WTC11 (cell line): Measurements from ENCODE around the gene LRRN4CL. TPM values are rescaled to one million over a fixed set of nuclear protein-coding genes. Genes with fewer than 3 reads are reported as not detected.
"Not testable (repeated sequence)": the region's sequence is repeated elsewhere in the genome, so short reads cannot be mapped to it uniquely, and the experiment has no call there.

Source experiments
- ATAC-seq: fragments of 200-7000 bp; cut with Tn5 transposase; 2 replicates; pipeline ENCODE4 v1.10.0; 2021; ENCODE audit warnings: mild to moderate bottlenecking, moderate library complexity
- CTCF ChIA-PET: fragments of 300-600 bp; sonication (Branson Sonifier 250); formaldehyde crosslinking; loops from one replicate; lab custom pipeline; 2021; ENCODE audit warnings: antibody characterized with exemption; lab: Charles Lee
- POLR2A ChIA-PET: fragments of 350-600 bp; sonication (Branson Sonifier 250); formaldehyde crosslinking; loops from one replicate; lab custom pipeline; 2021; ENCODE audit warnings: antibody characterized with exemption; lab: Charles Lee
- DNase-seq: peaks from one replicate; pipeline ENCODE4 v3.0.0; 2021; ENCODE audit warnings: low spot score
- H3K27ac Mint-ChIP-seq: 2 replicates; pipeline ENCODE4 v1.8.0; 2021; ENCODE audit warnings: mixed read lengths
- H3K27me3 Mint-ChIP-seq: 2 replicates; pipeline ENCODE4 v1.8.0; 2021; ENCODE audit warnings: low read depth, mild to moderate bottlenecking, moderate library complexity, mixed read lengths
- H3K36me3 Mint-ChIP-seq: 2 replicates; pipeline ENCODE4 v1.8.0; 2021; ENCODE audit warnings: mixed read lengths
- H3K4me1 Mint-ChIP-seq: 2 replicates; pipeline ENCODE4 v1.8.0; 2022; ENCODE audit warnings: mixed read lengths
- H3K4me3 Mint-ChIP-seq: 2 replicates; pipeline ENCODE4 v1.8.0; 2021; ENCODE audit warnings: mild to moderate bottlenecking, moderate library complexity, mixed read lengths
- H3K9me3 Mint-ChIP-seq: 2 replicates; pipeline ENCODE4 v1.8.0; 2021; ENCODE audit warnings: mixed read lengths
- ARID4B ChIP-seq: sonication (generic); formaldehyde crosslinking; IDR thresholded peaks from 2 replicates; pipeline ENCODE4 v1.8.0; 2023; ENCODE audit warnings: missing genetic modification reagents, mild to moderate bottlenecking, borderline replicate concordance
- CREM ChIP-seq: sonication (generic); formaldehyde crosslinking; IDR thresholded peaks from 2 replicates; pipeline ENCODE4 v1.8.1; 2022; ENCODE audit warnings: mild to moderate bottlenecking, missing genetic modification reagents, moderate library complexity
- JAZF1 ChIP-seq: fragments of 250-450 bp; sonication (Bioruptor Pico); IDR thresholded peaks from 2 replicates; pipeline ENCODE4 v1.9.0; 2021; ENCODE audit warnings: moderate library complexity, mild to moderate bottlenecking, inconsistent platforms
- MXD4 ChIP-seq: fragments of 250-450 bp; sonication (Bioruptor Pico); IDR thresholded peaks from 2 replicates; pipeline ENCODE4 v1.8.0; 2021; ENCODE audit warnings: mild to moderate bottlenecking, moderate library complexity, borderline replicate concordance
- ZNF121 ChIP-seq: sonication (generic); formaldehyde crosslinking; IDR thresholded peaks from 2 replicates; pipeline ENCODE4 v1.8.0; 2023; ENCODE audit warnings: missing genetic modification reagents
- ZNF219 ChIP-seq: sonication (generic); formaldehyde crosslinking; IDR thresholded peaks from 2 replicates; pipeline ENCODE4 v1.8.0; 2023; ENCODE audit warnings: missing genetic modification reagents, mild to moderate bottlenecking, borderline replicate concordance
- ZNF232 ChIP-seq: sonication (generic); formaldehyde crosslinking; IDR thresholded peaks from 2 replicates; pipeline ENCODE4 v1.8.0; 2022; ENCODE audit warnings: mild to moderate bottlenecking, missing genetic modification reagents
- ZNF263 ChIP-seq: sonication (generic); formaldehyde crosslinking; IDR thresholded peaks from 2 replicates; pipeline ENCODE4 v1.8.1; 2022; ENCODE audit warnings: low read depth, mild to moderate bottlenecking, moderate library complexity, missing genetic modification reagents
- total RNA-seq: library from RNA; stranded (reverse); gene quantifications from 3 replicates; pipeline ENCODE4 v1.2.3, GENCODE V29; 2021
- TF ChIP-seq, protein P1 (sequence below): sonication (generic); formaldehyde crosslinking; IDR thresholded peaks from 2 replicates; pipeline ENCODE4 v1.8.0; 2022; ENCODE audit warnings: missing genetic modification reagents
- TF ChIP-seq, protein P2 (sequence below): sonication (generic); formaldehyde crosslinking; IDR thresholded peaks from 2 replicates; pipeline ENCODE4 v1.8.1; 2022; ENCODE audit warnings: mild to moderate bottlenecking, missing genetic modification reagents, moderate library complexity, borderline replicate concordance
- TF ChIP-seq, protein P3 (sequence below): sonication (generic); formaldehyde crosslinking; IDR thresholded peaks from 2 replicates; pipeline ENCODE4 v1.8.1; 2023; ENCODE audit warnings: mild to moderate bottlenecking, missing genetic modification reagents, moderate library complexity

LRRN4CL gene
- total RNA-seq, 1 experiment from 2014 or later = 0.39 TPM

DNA sequence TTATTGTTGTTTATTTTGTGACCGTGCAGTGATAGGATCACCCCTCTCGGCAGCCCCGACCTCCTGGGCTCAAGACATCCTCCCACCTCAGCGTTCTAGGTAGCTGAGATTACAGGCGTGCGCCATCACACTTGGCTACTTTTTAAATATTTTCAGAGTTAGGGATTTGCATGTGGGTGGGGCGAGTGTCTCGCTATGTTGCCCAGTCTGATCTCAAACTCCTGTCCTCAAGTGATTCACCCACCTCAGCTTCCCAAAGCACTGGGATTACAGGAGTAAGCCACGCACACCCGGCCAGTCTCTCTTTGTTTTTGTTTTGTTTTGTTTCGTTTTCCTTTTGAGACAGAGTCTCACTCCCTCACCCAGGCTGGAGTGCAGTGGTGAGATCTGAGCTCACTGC lies 35.0 kb downstream of the LRRN4CL start:
- ATAC-seq (no peak), DNase-seq (no peak)
- TF ChIP-seq ZNF121 (CRISPR knock-in tag) = 0 out of 2 replicates have a peak, but pooled peaks have one; percentile 34
- TF ChIP-seq ZNF232 (CRISPR knock-in tag) = no peak
- TF ChIP-seq, protein P1, sequence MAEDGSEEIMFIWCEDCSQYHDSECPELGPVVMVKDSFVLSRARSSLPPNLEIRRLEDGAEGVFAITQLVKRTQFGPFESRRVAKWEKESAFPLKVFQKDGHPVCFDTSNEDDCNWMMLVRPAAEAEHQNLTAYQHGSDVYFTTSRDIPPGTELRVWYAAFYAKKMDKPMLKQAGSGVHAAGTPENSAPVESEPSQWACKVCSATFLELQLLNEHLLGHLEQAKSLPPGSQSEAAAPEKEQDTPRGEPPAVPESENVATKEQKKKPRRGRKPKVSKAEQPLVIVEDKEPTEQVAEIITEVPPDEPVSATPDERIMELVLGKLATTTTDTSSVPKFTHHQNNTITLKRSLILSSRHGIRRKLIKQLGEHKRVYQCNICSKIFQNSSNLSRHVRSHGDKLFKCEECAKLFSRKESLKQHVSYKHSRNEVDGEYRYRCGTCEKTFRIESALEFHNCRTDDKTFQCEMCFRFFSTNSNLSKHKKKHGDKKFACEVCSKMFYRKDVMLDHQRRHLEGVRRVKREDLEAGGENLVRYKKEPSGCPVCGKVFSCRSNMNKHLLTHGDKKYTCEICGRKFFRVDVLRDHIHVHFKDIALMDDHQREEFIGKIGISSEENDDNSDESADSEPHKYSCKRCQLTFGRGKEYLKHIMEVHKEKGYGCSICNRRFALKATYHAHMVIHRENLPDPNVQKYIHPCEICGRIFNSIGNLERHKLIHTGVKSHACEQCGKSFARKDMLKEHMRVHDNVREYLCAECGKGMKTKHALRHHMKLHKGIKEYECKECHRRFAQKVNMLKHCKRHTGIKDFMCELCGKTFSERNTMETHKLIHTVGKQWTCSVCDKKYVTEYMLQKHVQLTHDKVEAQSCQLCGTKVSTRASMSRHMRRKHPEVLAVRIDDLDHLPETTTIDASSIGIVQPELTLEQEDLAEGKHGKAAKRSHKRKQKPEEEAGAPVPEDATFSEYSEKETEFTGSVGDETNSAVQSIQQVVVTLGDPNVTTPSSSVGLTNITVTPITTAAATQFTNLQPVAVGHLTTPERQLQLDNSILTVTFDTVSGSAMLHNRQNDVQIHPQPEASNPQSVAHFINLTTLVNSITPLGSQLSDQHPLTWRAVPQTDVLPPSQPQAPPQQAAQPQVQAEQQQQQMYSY (CRISPR knock-in tag) = no peak
- Mint-ChIP-seq H3K36me3 (peaks cover 11% of the 10 kb centered on the region), H3K4me3 (peak overlapping the region; percentile 27; the same call in 1 of the 2 replicates), H3K9me3 (no peaks in the 10 kb centered on the region), H3K27ac (0 out of 2 replicates have a peak overlapping the region, but pooled peaks have one; percentile 49), H3K27me3 (no peaks in the 10 kb centered on the region), H3K4me1 (peaks cover 8% of the 10 kb centered on the region)
- POLR2A ChIA-PET = no interaction called here
- CTCF ChIA-PET = interaction anchor here (0.7 kb wide), 1 partner anchor 1005 kb away, joined by 7 read pairs; no protein-coding TSS in a partner anchor

- H3K4me1 Mint-ChIP-seq = peaks cover 8% of the 10 kb centered on the region
- ChIA-PET CTCF (interaction anchor here (1.0 to 1.1 kb wide), 7 partner anchors 13 to 110 kb away, joined by 3 to 5 read pairs (median 3); partner anchors contain the start of genes C11orf98, CSKMT and TUT1), POLR2A (interaction anchor here (0.7 to 1.4 kb wide), 7 partner anchors 13 to 229 kb away, joined by 3 to 19 read pairs (median 6); partner anchors contain the start of genes B3GAT3, C11orf98, CSKMT and LBHD1)
- DNase-seq = no peak
- no peak for ATAC-seq
- H3K27me3 Mint-ChIP-seq = no peaks in the 10 kb centered on the region
- H3K27ac Mint-ChIP-seq = peak overlapping the region; percentile 69
- H3K36me3 Mint-ChIP-seq = peaks cover 19% of the 10 kb centered on the region
- no peaks in the 10 kb centered on the region for H3K9me3 Mint-ChIP-seq
- peak overlapping the region; percentile 90 for H3K4me3 Mint-ChIP-seq
- no peak for TF ChIP-seq CREM (CRISPR knock-in tag)
- no peak for TF ChIP-seq MXD4 (CRISPR knock-in tag)
- TF ChIP-seq, protein P2, sequence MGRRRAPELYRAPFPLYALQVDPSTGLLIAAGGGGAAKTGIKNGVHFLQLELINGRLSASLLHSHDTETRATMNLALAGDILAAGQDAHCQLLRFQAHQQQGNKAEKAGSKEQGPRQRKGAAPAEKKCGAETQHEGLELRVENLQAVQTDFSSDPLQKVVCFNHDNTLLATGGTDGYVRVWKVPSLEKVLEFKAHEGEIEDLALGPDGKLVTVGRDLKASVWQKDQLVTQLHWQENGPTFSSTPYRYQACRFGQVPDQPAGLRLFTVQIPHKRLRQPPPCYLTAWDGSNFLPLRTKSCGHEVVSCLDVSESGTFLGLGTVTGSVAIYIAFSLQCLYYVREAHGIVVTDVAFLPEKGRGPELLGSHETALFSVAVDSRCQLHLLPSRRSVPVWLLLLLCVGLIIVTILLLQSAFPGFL (CRISPR knock-in tag) = 0 out of 2 replicates have a peak, but pooled peaks have one; percentile 5
- no peak for TF ChIP-seq JAZF1 (CRISPR knock-in tag)
- TF ChIP-seq ZNF219 (CRISPR knock-in tag) = no peak
- TF ChIP-seq ZNF263 (CRISPR knock-in tag) = no peak
- no peak for TF ChIP-seq ARID4B (CRISPR knock-in tag)
- TF ChIP-seq, protein P3, sequence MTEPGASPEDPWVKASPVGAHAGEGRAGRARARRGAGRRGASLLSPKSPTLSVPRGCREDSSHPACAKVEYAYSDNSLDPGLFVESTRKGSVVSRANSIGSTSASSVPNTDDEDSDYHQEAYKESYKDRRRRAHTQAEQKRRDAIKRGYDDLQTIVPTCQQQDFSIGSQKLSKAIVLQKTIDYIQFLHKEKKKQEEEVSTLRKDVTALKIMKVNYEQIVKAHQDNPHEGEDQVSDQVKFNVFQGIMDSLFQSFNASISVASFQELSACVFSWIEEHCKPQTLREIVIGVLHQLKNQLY (CRISPR knock-in tag) = no peak
Measured at GRCh38 chr11:62652161-62653006, 36.9 kb downstream of the LRRN4CL start.

GRCh38 chr11:62650283-62650682 lies 39.0 kb downstream of the LRRN4CL start:
- CTCF ChIA-PET = interaction anchor here (0.6 to 1.2 kb wide), 2 partner anchors 58 to 211 kb away, joined by 3 read pairs; no protein-coding TSS in a partner anchor
- not testable (repeated sequence) for H3K4me3 Mint-ChIP-seq, H3K27me3 Mint-ChIP-seq, H3K27ac Mint-ChIP-seq, DNase-seq, ATAC-seq, H3K9me3 Mint-ChIP-seq
- peaks cover 23% of the 10 kb centered on the region for H3K36me3 Mint-ChIP-seq
- peaks cover 14% of the 10 kb centered on the region for H3K4me1 Mint-ChIP-seq
- POLR2A ChIA-PET = interaction anchor here (6.3 kb wide), 1 partner anchor 15 kb away, joined by 42 read pairs; the partner anchor contains the start of genes C11orf98 and CSKMT
